CD4-positive, alpha-beta memory T cell (primary cell): ENCODE results near the gene TEX35. TPM values are rescaled to one million over a fixed set of nuclear protein-coding genes. Genes with fewer than 3 reads are reported as not detected.

Experiments used
- CTCF ChIA-PET: fragments of 350-600 bp; sonication (Branson Sonifier 250); formaldehyde crosslinking; loops from one replicate; lab custom pipeline; 2021; ENCODE audit warnings: inconsistent platforms; ENCODE audit not compliant: partially characterized antibody; lab: Charles Lee
- POLR2A ChIA-PET: fragments of 350-600 bp; sonication (Branson Sonifier 250); formaldehyde crosslinking; loops from one replicate; lab custom pipeline; 2021; ENCODE audit not compliant: partially characterized antibody; lab: Charles Lee
- DNase-seq, 5 donors: peaks; one replicate each; pipeline versions ENCODE4 v3.0.0 to v3.0.0-alpha.2; 2020 to 2022; ENCODE audit warnings: mixed read lengths in 1 of 5
- H3K27ac ChIP-seq: one replicate; pipeline ENCODE4 v1.7.0; 2013; ENCODE audit warnings: low read depth, low read length
- H3K27me3 ChIP-seq: 2 replicates; pipeline ENCODE4 v1.7.0; 2013; ENCODE audit warnings: mild to moderate bottlenecking, low read length, moderate library complexity; ENCODE audit not compliant: insufficient read depth
- H3K36me3 ChIP-seq: 2 replicates; pipeline ENCODE4 v1.7.0; 2013; ENCODE audit warnings: mild to moderate bottlenecking, low read length, moderate library complexity; ENCODE audit not compliant: insufficient read depth
- H3K4me1 ChIP-seq: 2 replicates; pipeline ENCODE4 v1.7.0; 2013; ENCODE audit warnings: mild to moderate bottlenecking, low read length, moderate library complexity; ENCODE audit not compliant: insufficient read depth
- H3K4me3 ChIP-seq, 2 donors: one replicate each; pipeline ENCODE4 v1.7.0; 2013; ENCODE audit warnings: low read length in 2 of 2, mild to moderate bottlenecking in 1 of 2
- H3K9me3 ChIP-seq, 2 donors: one replicate each; pipeline ENCODE4 v1.7.0; 2013; ENCODE audit warnings: low read length in 2 of 2, control low read depth in 1 of 2; ENCODE audit not compliant: control insufficient read depth in 1 of 2
- H3K27ac Mint-ChIP-seq, 7 donors: one replicate each; pipeline ENCODE4 v1.8.0; 2020 to 2021; ENCODE audit warnings: mixed read lengths in 7 of 7, mild to moderate bottlenecking in 6 of 7, inconsistent platforms in 3 of 7, moderate library complexity in 3 of 7
- H3K27me3 Mint-ChIP-seq, 2 donors: one replicate each; pipeline ENCODE4 v1.8.0; 2020 to 2021; ENCODE audit warnings: mixed read lengths in 2 of 2
- H3K36me3 Mint-ChIP-seq, 2 donors: one replicate each; pipeline ENCODE4 v1.8.0; 2020 to 2021; ENCODE audit warnings: mixed read lengths in 2 of 2, inconsistent platforms in 1 of 2, mild to moderate bottlenecking in 1 of 2
- H3K4me1 Mint-ChIP-seq, 4 donors: one replicate each; pipeline ENCODE4 v1.8.0; 2020 to 2021; ENCODE audit warnings: mixed read lengths in 4 of 4, mild to moderate bottlenecking in 1 of 4
- H3K4me3 Mint-ChIP-seq, 8 donors: one replicate each; pipeline ENCODE4 v1.8.0; 2020 to 2021; ENCODE audit warnings: mixed read lengths in 8 of 8, mild to moderate bottlenecking in 7 of 8, moderate library complexity in 6 of 8, inconsistent platforms in 3 of 8
- H3K9me3 Mint-ChIP-seq, 8 donors: one replicate each; pipeline ENCODE4 v1.8.0; 2020 to 2021; ENCODE audit warnings: mixed read lengths in 8 of 8, mild to moderate bottlenecking in 5 of 8, inconsistent platforms in 3 of 8, moderate library complexity in 1 of 8
- intact Hi-C: fragments of 100-400 bp; cut with micrococcal nuclease; formaldehyde crosslinking; loops from one replicate; pipeline ENCODE4 v1.15.1; 2023
- polyA plus RNA-seq, 2 donors: library from polyadenylated mRNA; unstranded; fragments of 300-500 nt; fragmentation: Illumina TruSeq; gene quantifications; one replicate each; pipeline ENCODE4 v1.2.3, GENCODE V29; 2021
- total RNA-seq, 2 experiments: library from RNA; stranded (reverse); gene quantifications; one replicate each; pipeline ENCODE4 v1.2.3, GENCODE V29; 2021

Gene TEX35
- total and polyA plus RNA-seq, 4 experiments from 2014 or later = 0.16 TPM; not detected in 3

GRCh38 chr1:178488393-178488792 is 24.5 kb upstream of the TEX35 start:
- H3K9me3 Mint-ChIP-seq = no peaks in the 10 kb centered on the region
- no peaks in the 10 kb centered on the region for H3K4me1 Mint-ChIP-seq
- DNase-seq = no peak
- H3K4me3 Mint-ChIP-seq = no peak overlapping the region
- ChIA-PET POLR2A (no interaction called here), CTCF (no interaction called here)
- no peak overlapping the region for H3K27ac Mint-ChIP-seq
- Histone ChIP-seq H3K4me1 (no peaks in the 10 kb centered on the region), H3K9me3 (no peaks in the 10 kb centered on the region), H3K4me3 (no peak overlapping the region), H3K36me3 (no peaks in the 10 kb centered on the region), H3K27ac (no peak overlapping the region), H3K27me3 (peaks cover 5% of the 10 kb centered on the region)
- intact Hi-C loops = no loop called here
- peaks cover 8 to 12% of the 10 kb centered on the region in 2 donors for H3K27me3 Mint-ChIP-seq
- no peaks in the 10 kb centered on the region for H3K36me3 Mint-ChIP-seq

GRCh38 chr1:178489399-178489798 is 23.5 kb upstream of the TEX35 start:
- no peak overlapping the region for H3K27ac ChIP-seq
- ChIA-PET POLR2A (no interaction called here), CTCF (interaction anchor here (1.3 kb wide), 1 partner anchor 14 kb away, joined by 3 read pairs; no protein-coding TSS in a partner anchor)
- no peaks in the 10 kb centered on the region for H3K36me3 ChIP-seq
- no peaks in the 10 kb centered on the region for H3K9me3 ChIP-seq
- no peak overlapping the region for H3K4me3 ChIP-seq
- Mint-ChIP-seq H3K36me3 (no peaks in the 10 kb centered on the region), H3K4me1 (no peaks in the 10 kb centered on the region), H3K9me3 (no peaks in the 10 kb centered on the region), H3K27me3 (peaks cover 6 to 12% of the 10 kb centered on the region in 2 donors), H3K4me3 (no peak overlapping the region), H3K27ac (no peak overlapping the region)
- no peaks in the 10 kb centered on the region for H3K4me1 ChIP-seq
- H3K27me3 ChIP-seq = peaks cover 5% of the 10 kb centered on the region
- DNase-seq = no peak
- intact Hi-C loops = no loop called here

GRCh38 chr1:178490136-178490535 is 22.8 kb upstream of the TEX35 start:
- H3K36me3 ChIP-seq = no peaks in the 10 kb centered on the region
- H3K36me3 Mint-ChIP-seq = no peaks in the 10 kb centered on the region
- intact Hi-C loops = no loop called here
- H3K4me3 Mint-ChIP-seq = no peak overlapping the region
- H3K27ac Mint-ChIP-seq = no peak overlapping the region
- ChIA-PET POLR2A (no interaction called here), CTCF (interaction anchor here (1.3 kb wide), 1 partner anchor 15 kb away, joined by 3 read pairs; no protein-coding TSS in a partner anchor)
- no peak overlapping the region for H3K27ac ChIP-seq
- H3K4me1 ChIP-seq = no peaks in the 10 kb centered on the region
- peaks cover 5% of the 10 kb centered on the region for H3K27me3 ChIP-seq
- no peaks in the 10 kb centered on the region for H3K9me3 ChIP-seq
- H3K4me1 Mint-ChIP-seq = no peaks in the 10 kb centered on the region
- peaks cover 8 to 12% of the 10 kb centered on the region in 2 donors for H3K27me3 Mint-ChIP-seq
- no peak overlapping the region for H3K4me3 ChIP-seq
- no peaks in the 10 kb centered on the region for H3K9me3 Mint-ChIP-seq
- no peak for DNase-seq

- Mint-ChIP-seq H3K4me3 (no peak overlapping the region), H3K4me1 (no peaks in the 10 kb centered on the region), H3K9me3 (no peaks in the 10 kb centered on the region), H3K36me3 (no peaks in the 10 kb centered on the region), H3K27me3 (peaks cover 9 to 12% of the 10 kb centered on the region in 2 donors), H3K27ac (no peak overlapping the region)
- H3K9me3 ChIP-seq = no peaks in the 10 kb centered on the region
- DNase-seq = no peak
- H3K27me3 ChIP-seq = peaks cover 5% of the 10 kb centered on the region
- intact Hi-C loops = no loop called here
- POLR2A ChIA-PET = no interaction called here
- CTCF ChIA-PET = interaction anchor here (1.0 kb wide), 1 partner anchor 10 kb away, joined by 3 read pairs; no protein-coding TSS in a partner anchor
- H3K36me3 ChIP-seq = no peaks in the 10 kb centered on the region
- no peak overlapping the region for H3K4me3 ChIP-seq
- no peak overlapping the region for H3K27ac ChIP-seq
- no peaks in the 10 kb centered on the region for H3K4me1 ChIP-seq
Observed at GRCh38 chr1:178490967-178491366, 21.9 kb upstream of the TEX35 start.

- ChIA-PET POLR2A (no interaction called here), CTCF (interaction anchor here (1.0 kb wide), 1 partner anchor 9 kb away, joined by 3 read pairs; no protein-coding TSS in a partner anchor)
- no peaks in the 10 kb centered on the region for H3K9me3 ChIP-seq
- intact Hi-C loops = no loop called here
- H3K36me3 ChIP-seq = no peaks in the 10 kb centered on the region
- H3K27me3 ChIP-seq = peaks cover 5% of the 10 kb centered on the region
- no peak overlapping the region for H3K27ac Mint-ChIP-seq
- H3K4me1 ChIP-seq = no peaks in the 10 kb centered on the region
- H3K4me3 Mint-ChIP-seq = no peak overlapping the region
- no peaks in the 10 kb centered on the region for H3K9me3 Mint-ChIP-seq
- no peak overlapping the region for H3K27ac ChIP-seq
- DNase-seq = no peak
- peaks cover 9 to 12% of the 10 kb centered on the region in 2 donors for H3K27me3 Mint-ChIP-seq
- H3K4me3 ChIP-seq = no peak overlapping the region
- H3K36me3 Mint-ChIP-seq = no peaks in the 10 kb centered on the region
- H3K4me1 Mint-ChIP-seq = no peaks in the 10 kb centered on the region
Observed at GRCh38 chr1:178491721-178492120, 21.2 kb upstream of the TEX35 start.

GRCh38 chr1:178492341-178492740 is 20.6 kb upstream of the TEX35 start:
- H3K9me3 Mint-ChIP-seq = no peaks in the 10 kb centered on the region
- H3K36me3 Mint-ChIP-seq = no peaks in the 10 kb centered on the region
- POLR2A ChIA-PET = no interaction called here

GRCh38 chr1:178493301-178493741 is 19.6 kb upstream of the TEX35 start:
- intact Hi-C loops = no loop called here
- ChIA-PET CTCF (no interaction called here), POLR2A (no interaction called here)
- H3K4me1 Mint-ChIP-seq = no peaks in the 10 kb centered on the region
- H3K27ac Mint-ChIP-seq = peak overlapping the region in 2 of 7 donors; percentile 70 to 77
- DNase-seq = no peak
- Histone ChIP-seq H3K27ac (no peak overlapping the region), H3K27me3 (peaks cover 4% of the 10 kb centered on the region), H3K36me3 (no peaks in the 10 kb centered on the region), H3K4me1 (no peaks in the 10 kb centered on the region), H3K4me3 (no peak overlapping the region), H3K9me3 (no peaks in the 10 kb centered on the region)
- H3K4me3 Mint-ChIP-seq = no peak overlapping the region
- H3K9me3 Mint-ChIP-seq = no peaks in the 10 kb centered on the region
- H3K27me3 Mint-ChIP-seq = peaks cover 3 to 5% of the 10 kb centered on the region in 2 donors
- H3K36me3 Mint-ChIP-seq = no peaks in the 10 kb centered on the region

More at GRCh38 chr1:178492341-178492740, 20.6 kb upstream of the TEX35 start:
- Histone ChIP-seq H3K27me3 (peaks cover 5% of the 10 kb centered on the region), H3K9me3 (no peaks in the 10 kb centered on the region), H3K4me3 (no peak overlapping the region), H3K4me1 (no peaks in the 10 kb centered on the region), H3K27ac (no peak overlapping the region), H3K36me3 (no peaks in the 10 kb centered on the region)
- Mint-ChIP-seq H3K4me3 (no peak overlapping the region), H3K27me3 (peaks cover 9 to 11% of the 10 kb centered on the region in 2 donors), H3K27ac (no peak overlapping the region), H3K4me1 (no peaks in the 10 kb centered on the region)
- intact Hi-C loops = no loop called here
- CTCF ChIA-PET = no interaction called here
- no peak for DNase-seq
